ENCODE data around the gene PXMP2.

PXMP2 gene

GRCh38 chr12:132720606-132721345 is 33.4 kb downstream of the PXMP2 start:
- no peaks in the 10 kb centered on the region for H3K4me1 ChIP-seq (ENCODE audit: control insufficient read depth, insufficient read depth, low read length)
- peaks cover 36% of the 10 kb centered on the region for H3K36me3 ChIP-seq (ENCODE audit: control insufficient read depth, insufficient read depth, low read length)
- no peak overlapping the region for H3K27ac ChIP-seq (ENCODE audit: low read depth, low read length)
- H3K4me3 ChIP-seq (ENCODE audit: low read length) = no peak overlapping the region
- no peak overlapping the region for H3K9ac ChIP-seq (ENCODE audit: low read length)
- no peaks in the 10 kb centered on the region for H3K27me3 ChIP-seq (ENCODE audit: control insufficient read depth, insufficient read depth, low read length)

- no peak overlapping the region for H3K4me3 ChIP-seq (ENCODE audit: low read length)
- H3K9ac ChIP-seq (ENCODE audit: low read length) = no peak overlapping the region
- H3K4me1 ChIP-seq (ENCODE audit: control insufficient read depth, insufficient read depth, low read length) = no peaks in the 10 kb centered on the region
- peaks cover 49% of the 10 kb centered on the region for H3K36me3 ChIP-seq (ENCODE audit: control insufficient read depth, insufficient read depth, low read length)
- no peaks in the 10 kb centered on the region for H3K27me3 ChIP-seq (ENCODE audit: control insufficient read depth, insufficient read depth, low read length)
- H3K27ac ChIP-seq (ENCODE audit: low read depth, low read length) = no peak overlapping the region
Observed at GRCh38 chr12:132723015-132723763, 35.8 kb downstream of the PXMP2 start.

- Histone ChIP-seq H3K27me3 (ENCODE audit: control insufficient read depth, insufficient read depth, low read length) (no peaks in the 10 kb centered on the region), H3K9ac (ENCODE audit: low read length) (no peak overlapping the region), H3K27ac (ENCODE audit: low read depth, low read length) (no peak overlapping the region), H3K4me1 (ENCODE audit: control insufficient read depth, insufficient read depth, low read length) (no peaks in the 10 kb centered on the region), H3K36me3 (ENCODE audit: control insufficient read depth, insufficient read depth, low read length) (peaks cover 52% of the 10 kb centered on the region), H3K4me3 (ENCODE audit: low read length) (no peak overlapping the region)
Observed at GRCh38 chr12:132723764-132724140, 36.4 kb downstream of the PXMP2 start.

- Histone ChIP-seq H3K9ac (ENCODE audit: low read length) (no peak overlapping the region), H3K4me3 (ENCODE audit: low read length) (no peak overlapping the region), H3K27ac (ENCODE audit: low read depth, low read length) (no peak overlapping the region), H3K27me3 (ENCODE audit: control insufficient read depth, insufficient read depth, low read length) (no peaks in the 10 kb centered on the region), H3K4me1 (ENCODE audit: control insufficient read depth, insufficient read depth, low read length) (no peaks in the 10 kb centered on the region), H3K36me3 (ENCODE audit: control insufficient read depth, insufficient read depth, low read length) (peaks cover 44% of the 10 kb centered on the region)
Observed at GRCh38 chr12:132724506-132725241, 37.3 kb downstream of the PXMP2 start.

- Histone ChIP-seq H3K4me1 (ENCODE audit: control insufficient read depth, insufficient read depth, low read length) (no peaks in the 10 kb centered on the region), H3K27me3 (ENCODE audit: control insufficient read depth, insufficient read depth, low read length) (no peaks in the 10 kb centered on the region), H3K36me3 (ENCODE audit: control insufficient read depth, insufficient read depth, low read length) (peaks cover 49% of the 10 kb centered on the region), H3K9ac (ENCODE audit: low read length) (no peak overlapping the region), H3K27ac (ENCODE audit: low read depth, low read length) (no peak overlapping the region), H3K4me3 (ENCODE audit: low read length) (no peak overlapping the region)
Observed at GRCh38 chr12:132726386-132726785, 39.0 kb downstream of the PXMP2 start.

GRCh38 chr12:132727091-132727794 is 39.9 kb downstream of the PXMP2 start:
- no peaks in the 10 kb centered on the region for H3K4me1 ChIP-seq (ENCODE audit: control insufficient read depth, insufficient read depth, low read length)
- H3K27me3 ChIP-seq (ENCODE audit: control insufficient read depth, insufficient read depth, low read length) = no peaks in the 10 kb centered on the region
- no peak overlapping the region for H3K4me3 ChIP-seq (ENCODE audit: low read length)
- no peak overlapping the region for H3K9ac ChIP-seq (ENCODE audit: low read length)
- H3K27ac ChIP-seq (ENCODE audit: low read depth, low read length) = no peak overlapping the region
- H3K36me3 ChIP-seq (ENCODE audit: control insufficient read depth, insufficient read depth, low read length) = peaks cover 57% of the 10 kb centered on the region

- Histone ChIP-seq H3K27me3 (ENCODE audit: control insufficient read depth, insufficient read depth, low read length) (no peaks in the 10 kb centered on the region), H3K4me1 (ENCODE audit: control insufficient read depth, insufficient read depth, low read length) (no peaks in the 10 kb centered on the region), H3K9ac (ENCODE audit: low read length) (no peak overlapping the region), H3K4me3 (ENCODE audit: low read length) (no peak overlapping the region), H3K27ac (ENCODE audit: low read depth, low read length) (no peak overlapping the region), H3K36me3 (ENCODE audit: control insufficient read depth, insufficient read depth, low read length) (peaks cover 63% of the 10 kb centered on the region)
Observed at GRCh38 chr12:132728502-132728901, 41.1 kb downstream of the PXMP2 start.

- Histone ChIP-seq H3K9ac (ENCODE audit: low read length) (no peak overlapping the region), H3K27me3 (ENCODE audit: control insufficient read depth, insufficient read depth, low read length) (no peaks in the 10 kb centered on the region), H3K27ac (ENCODE audit: low read depth, low read length) (no peak overlapping the region), H3K4me3 (ENCODE audit: low read length) (no peak overlapping the region), H3K36me3 (ENCODE audit: control insufficient read depth, insufficient read depth, low read length) (peaks cover 61% of the 10 kb centered on the region), H3K4me1 (ENCODE audit: control insufficient read depth, insufficient read depth, low read length) (no peaks in the 10 kb centered on the region)
Observed at GRCh38 chr12:132729541-132730320, 42.3 kb downstream of the PXMP2 start.

GRCh38 chr12:132730353-132730752 is 43.0 kb downstream of the PXMP2 start:
- no peaks in the 10 kb centered on the region for H3K4me1 ChIP-seq (ENCODE audit: control insufficient read depth, insufficient read depth, low read length)
- no peaks in the 10 kb centered on the region for H3K27me3 ChIP-seq (ENCODE audit: control insufficient read depth, insufficient read depth, low read length)
- H3K9ac ChIP-seq (ENCODE audit: low read length) = no peak overlapping the region
- H3K4me3 ChIP-seq (ENCODE audit: low read length) = no peak overlapping the region
- H3K36me3 ChIP-seq (ENCODE audit: control insufficient read depth, insufficient read depth, low read length) = peaks cover 63% of the 10 kb centered on the region
- H3K27ac ChIP-seq (ENCODE audit: low read depth, low read length) = no peak overlapping the region

- Histone ChIP-seq H3K27ac (ENCODE audit: low read depth, low read length) (no peak overlapping the region), H3K9ac (ENCODE audit: low read length) (no peak overlapping the region), H3K4me1 (ENCODE audit: control insufficient read depth, insufficient read depth, low read length) (no peaks in the 10 kb centered on the region), H3K36me3 (ENCODE audit: control insufficient read depth, insufficient read depth, low read length) (peaks cover 61% of the 10 kb centered on the region), H3K27me3 (ENCODE audit: control insufficient read depth, insufficient read depth, low read length) (no peaks in the 10 kb centered on the region), H3K4me3 (ENCODE audit: low read length) (no peak overlapping the region)
Observed at GRCh38 chr12:132731574-132731973, 44.2 kb downstream of the PXMP2 start.

- H3K4me1 ChIP-seq (ENCODE audit: control insufficient read depth, insufficient read depth, low read length) = no peaks in the 10 kb centered on the region
- no peak overlapping the region for H3K27ac ChIP-seq (ENCODE audit: low read depth, low read length)
- H3K4me3 ChIP-seq (ENCODE audit: low read length) = no peak overlapping the region
- no peak overlapping the region for H3K9ac ChIP-seq (ENCODE audit: low read length)
- peaks cover 53% of the 10 kb centered on the region for H3K36me3 ChIP-seq (ENCODE audit: control insufficient read depth, insufficient read depth, low read length)
- no peaks in the 10 kb centered on the region for H3K27me3 ChIP-seq (ENCODE audit: control insufficient read depth, insufficient read depth, low read length)
Observed at GRCh38 chr12:132734206-132734605, 46.8 kb downstream of the PXMP2 start.
